ENCODE measurements around the gene IFNGR2.

- no peak for TF ChIP-seq CTCF (IDR thresholded peaks at IDR 0.05; ENCODE audit: borderline replicate concordance, extremely low read depth, low read length, poor library complexity, severe bottlenecking)
- no peak for TF ChIP-seq EZH2 (IDR thresholded peaks at IDR 0.05; ENCODE audit: borderline replicate concordance, low read depth, low read length, severe bottlenecking)
Observed at GRCh38 chr21:33478182-33478581, 75.0 kb downstream of the IFNGR2 start.

Data from DND-41 (cell line).